Measurements from ENCODE around the gene SOCS3. TPM values are rescaled to one million over a fixed set of nuclear protein-coding genes. Genes with fewer than 3 reads are reported as not detected.

The SOCS3 gene, protein sequence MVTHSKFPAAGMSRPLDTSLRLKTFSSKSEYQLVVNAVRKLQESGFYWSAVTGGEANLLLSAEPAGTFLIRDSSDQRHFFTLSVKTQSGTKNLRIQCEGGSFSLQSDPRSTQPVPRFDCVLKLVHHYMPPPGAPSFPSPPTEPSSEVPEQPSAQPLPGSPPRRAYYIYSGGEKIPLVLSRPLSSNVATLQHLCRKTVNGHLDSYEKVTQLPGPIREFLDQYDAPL
- total RNA-seq, result 100 to 1,000 TPM; 107 to 182 TPM
- polyA plus RNA-seq, result 10 to 100 TPM; 15.5 to 76.1 TPM
- long read RNA-seq, donor 1, transcript SOCS3-201 (2 exons, 2,734 nt), result major isoform, 251 of 791 reads
- long read RNA-seq, donor 1, partial matches to known transcripts, result 0 of 791 reads
- long read RNA-seq, donor 1, other reads (novel, unspliced or antisense), result 540 of 791 reads
- long read RNA-seq, donor 2, transcript SOCS3-201 (2 exons, 2,734 nt), result major isoform, 346 of 427 reads
- long read RNA-seq, donor 2, partial matches to known transcripts, result 0 of 427 reads
- long read RNA-seq, donor 2, other reads (novel, unspliced or antisense), result 81 of 427 reads

GRCh38 chr17:78359997-78360370, at the start of gene SOCS3:
TSS of gene SOCS3 (minus strand) at chr17:78360077. CDS start at chr17:78359095, 982 bp downstream.
- ATAC-seq (ENCODE audit: low FRiP score), result peak; percentile 89
- peaks cover 2 to 5% of the 10 kb centered on the region in 2 donors for H3K4me1 ChIP-seq (ENCODE audit: control insufficient read depth in 1 of 2, insufficient read depth in 2 of 2, low read length in 2 of 2)
- intact Hi-C loops (cut with DNase I), result loop anchor here (1.0 to 5.0 kb wide), 5 partner anchors 37 to 69 kb away; no protein-coding TSS in a partner anchor
- no peaks in the 10 kb centered on the region for H3K36me3 ChIP-seq (ENCODE audit: control insufficient read depth in 1 of 2, insufficient read depth in 2 of 2, low read length in 1 of 2)
- 0% methylated on average over 40 to 59 of the region's 59 CpGs for WGBS, 2 donors
- H3K4me3 ChIP-seq (ENCODE audit: low read length in 2 of 2), result peak within 1 kb of the TSS; percentile 35 to 94
- no peaks in the 10 kb centered on the region for H3K9me3 ChIP-seq (ENCODE audit: control insufficient read depth, low read length)
- peak; percentile 98 to 99 for DNase-seq
- H3K27me3 ChIP-seq (ENCODE audit: control insufficient read depth in 1 of 2, insufficient read depth in 2 of 2, low read length in 1 of 2), result no peaks in the 10 kb centered on the region
- H3K27ac ChIP-seq (ENCODE audit: low read depth in 1 of 2, low read length in 2 of 2), result peak within 1 kb of the TSS; percentile 75 to 83

GRCh38 chr17:78409191-78409928, 49.5 kb upstream of the SOCS3 start:
- Histone ChIP-seq H3K36me3 (ENCODE audit: control insufficient read depth in 1 of 2, insufficient read depth in 2 of 2, low read length in 1 of 2) (no peaks in the 10 kb centered on the region), H3K27ac (ENCODE audit: low read depth in 1 of 2, low read length in 2 of 2) (no peak overlapping the region), H3K27me3 (ENCODE audit: control insufficient read depth in 1 of 2, insufficient read depth in 2 of 2, low read length in 1 of 2) (no peaks in the 10 kb centered on the region), H3K4me3 (ENCODE audit: low read length in 2 of 2) (no peak overlapping the region), H3K4me1 (ENCODE audit: control insufficient read depth in 1 of 2, insufficient read depth in 2 of 2, low read length in 2 of 2) (no peaks in the 10 kb centered on the region), H3K9me3 (ENCODE audit: control insufficient read depth, low read length) (no peaks in the 10 kb centered on the region)
- intact Hi-C loops (cut with DNase I), result no loop called here
- DNase-seq (no peak), ATAC-seq (ENCODE audit: low FRiP score) (no peak)
- 84 to 87% methylated on average over 12 of the region's 12 CpGs for WGBS, 2 donors

DNA sequence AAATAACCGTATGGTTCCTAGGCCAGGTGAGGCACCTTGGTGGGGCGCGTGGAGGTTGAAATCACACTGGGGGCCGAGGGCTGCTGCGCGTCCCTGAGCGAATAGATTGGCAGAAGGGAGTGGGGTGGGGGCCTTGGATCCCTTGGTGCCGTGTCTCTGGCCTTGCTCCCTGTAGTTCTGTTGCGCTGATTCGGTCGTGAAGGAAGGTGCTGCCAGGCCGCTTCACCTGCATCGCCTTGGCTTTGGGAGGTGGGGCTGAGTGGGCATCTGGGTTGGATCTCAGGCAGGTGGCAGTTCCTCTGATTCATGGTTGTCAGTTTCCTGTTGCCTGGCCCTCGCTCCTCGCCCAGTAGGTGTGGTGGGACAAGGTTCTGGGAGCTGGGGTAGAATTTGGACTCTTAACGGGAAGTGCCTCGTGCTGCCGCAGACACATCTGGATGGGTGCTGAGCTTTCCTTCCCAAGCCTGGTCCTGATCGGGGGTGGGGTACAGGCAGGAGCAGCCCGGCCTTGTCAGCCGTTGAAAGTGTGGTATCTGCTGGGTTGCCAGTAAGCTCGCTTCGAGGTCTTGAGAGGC, 48.7 kb upstream of the SOCS3 start:
- no peak for ATAC-seq (ENCODE audit: low FRiP score)
- Histone ChIP-seq H3K9me3 (ENCODE audit: control insufficient read depth, low read length) (no peaks in the 10 kb centered on the region), H3K27ac (ENCODE audit: low read depth in 1 of 2, low read length in 2 of 2) (no peak overlapping the region), H3K4me1 (ENCODE audit: control insufficient read depth in 1 of 2, insufficient read depth in 2 of 2, low read length in 2 of 2) (no peaks in the 10 kb centered on the region), H3K4me3 (ENCODE audit: low read length in 2 of 2) (no peak overlapping the region), H3K36me3 (ENCODE audit: control insufficient read depth in 1 of 2, insufficient read depth in 2 of 2, low read length in 1 of 2) (peaks cover 0 to 3% of the 10 kb centered on the region in 2 donors), H3K27me3 (ENCODE audit: control insufficient read depth in 1 of 2, insufficient read depth in 2 of 2, low read length in 1 of 2) (no peaks in the 10 kb centered on the region)
- DNase-seq, result no peak
- intact Hi-C loops (cut with DNase I), result no loop called here
- 92% methylated on average over 23 of the region's 23 CpGs for WGBS, 2 donors

DNA sequence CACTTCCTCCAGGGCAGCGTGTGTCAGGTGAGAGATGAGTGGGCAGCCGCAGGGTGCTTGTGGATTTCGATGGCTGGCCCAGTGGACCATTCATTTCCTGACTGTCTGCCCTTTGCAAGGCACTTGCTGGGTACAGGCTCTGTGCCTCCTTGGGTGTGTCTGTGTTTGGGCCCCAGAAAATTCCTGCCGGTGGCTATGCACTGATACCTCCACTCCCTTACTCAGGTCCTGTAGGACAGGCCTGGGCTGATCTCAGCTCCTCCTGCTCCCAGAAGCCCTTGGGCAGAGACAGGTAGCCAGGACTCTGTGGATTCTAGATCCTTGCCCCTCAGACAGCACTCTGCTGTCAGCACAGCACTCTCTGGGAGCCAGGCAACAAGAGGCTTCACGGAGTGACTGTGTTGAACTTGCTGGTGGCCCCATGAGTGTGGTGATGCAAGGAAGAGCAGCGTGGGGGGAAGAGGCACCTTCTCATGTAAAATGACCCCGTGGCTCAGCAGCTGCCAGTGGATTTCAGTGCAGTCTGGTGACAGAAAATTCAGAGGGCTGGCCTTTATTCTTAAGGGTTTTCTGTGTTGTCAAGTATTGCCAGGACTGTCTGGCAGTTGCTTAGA, 47.6 kb upstream of the SOCS3 start:
- no peaks in the 10 kb centered on the region for H3K4me1 ChIP-seq (ENCODE audit: control insufficient read depth in 1 of 2, insufficient read depth in 2 of 2, low read length in 2 of 2)
- no peak overlapping the region for H3K4me3 ChIP-seq (ENCODE audit: low read length in 2 of 2)
- no peaks in the 10 kb centered on the region for H3K9me3 ChIP-seq (ENCODE audit: control insufficient read depth, low read length)
- no peak overlapping the region for H3K27ac ChIP-seq (ENCODE audit: low read depth in 1 of 2, low read length in 2 of 2)
- no peak for ATAC-seq (ENCODE audit: low FRiP score)
- H3K27me3 ChIP-seq (ENCODE audit: control insufficient read depth in 1 of 2, insufficient read depth in 2 of 2, low read length in 1 of 2), result no peaks in the 10 kb centered on the region
- intact Hi-C loops (cut with DNase I), result no loop called here
- H3K36me3 ChIP-seq (ENCODE audit: control insufficient read depth in 1 of 2, insufficient read depth in 2 of 2, low read length in 1 of 2), result peaks cover 0 to 3% of the 10 kb centered on the region in 2 donors
- no peak for DNase-seq
- WGBS, 2 donors, result 88 to 89% methylated on average over 7 of the region's 7 CpGs

DNA sequence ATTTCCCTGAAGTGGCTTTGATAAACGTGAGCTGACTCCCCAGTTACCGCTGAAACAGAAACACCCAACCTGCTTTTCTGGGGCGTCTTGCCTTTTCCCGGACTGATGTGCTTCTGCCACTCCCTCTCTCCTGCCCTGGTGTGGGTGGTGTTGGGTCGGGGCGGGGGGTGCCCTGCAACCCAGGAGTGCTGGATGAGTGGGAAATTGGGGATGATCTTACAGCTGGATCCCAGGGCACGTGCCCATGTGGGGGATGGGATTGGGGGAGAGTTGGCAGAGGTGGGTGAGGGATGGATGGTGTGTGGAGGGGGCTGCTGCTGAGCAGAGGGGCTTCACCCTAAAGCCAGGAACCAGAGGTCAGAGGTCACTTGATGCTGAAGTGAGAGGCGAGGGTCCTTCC, 47.0 kb upstream of the SOCS3 start:
- Histone ChIP-seq H3K9me3 (ENCODE audit: control insufficient read depth, low read length) (no peaks in the 10 kb centered on the region), H3K27ac (ENCODE audit: low read depth in 1 of 2, low read length in 2 of 2) (no peak overlapping the region), H3K36me3 (ENCODE audit: control insufficient read depth in 1 of 2, insufficient read depth in 2 of 2, low read length in 1 of 2) (peaks cover 0 to 3% of the 10 kb centered on the region in 2 donors), H3K4me3 (ENCODE audit: low read length in 2 of 2) (no peak overlapping the region), H3K27me3 (ENCODE audit: control insufficient read depth in 1 of 2, insufficient read depth in 2 of 2, low read length in 1 of 2) (no peaks in the 10 kb centered on the region), H3K4me1 (ENCODE audit: control insufficient read depth in 1 of 2, insufficient read depth in 2 of 2, low read length in 2 of 2) (no peaks in the 10 kb centered on the region)
- WGBS, 2 donors, result 88% methylated on average over 8 of the region's 8 CpGs
- DNase-seq (no peak), ATAC-seq (ENCODE audit: low FRiP score) (no peak)
- intact Hi-C loops (cut with DNase I), result no loop called here

GRCh38 chr17:78406396-78406795, 46.5 kb upstream of the SOCS3 start:
- Histone ChIP-seq H3K4me3 (ENCODE audit: low read length in 2 of 2) (no peak overlapping the region), H3K9me3 (ENCODE audit: control insufficient read depth, low read length) (no peaks in the 10 kb centered on the region), H3K27me3 (ENCODE audit: control insufficient read depth in 1 of 2, insufficient read depth in 2 of 2, low read length in 1 of 2) (no peaks in the 10 kb centered on the region), H3K36me3 (ENCODE audit: control insufficient read depth in 1 of 2, insufficient read depth in 2 of 2, low read length in 1 of 2) (peaks cover 0 to 3% of the 10 kb centered on the region in 2 donors), H3K27ac (ENCODE audit: low read depth in 1 of 2, low read length in 2 of 2) (no peak overlapping the region), H3K4me1 (ENCODE audit: control insufficient read depth in 1 of 2, insufficient read depth in 2 of 2, low read length in 2 of 2) (no peaks in the 10 kb centered on the region)
- WGBS, 2 donors, result 91 to 94% methylated on average over 6 of the region's 6 CpGs
- no peak for DNase-seq
- ATAC-seq (ENCODE audit: low FRiP score), result no peak
- intact Hi-C loops (cut with DNase I), result no loop called here

DNA sequence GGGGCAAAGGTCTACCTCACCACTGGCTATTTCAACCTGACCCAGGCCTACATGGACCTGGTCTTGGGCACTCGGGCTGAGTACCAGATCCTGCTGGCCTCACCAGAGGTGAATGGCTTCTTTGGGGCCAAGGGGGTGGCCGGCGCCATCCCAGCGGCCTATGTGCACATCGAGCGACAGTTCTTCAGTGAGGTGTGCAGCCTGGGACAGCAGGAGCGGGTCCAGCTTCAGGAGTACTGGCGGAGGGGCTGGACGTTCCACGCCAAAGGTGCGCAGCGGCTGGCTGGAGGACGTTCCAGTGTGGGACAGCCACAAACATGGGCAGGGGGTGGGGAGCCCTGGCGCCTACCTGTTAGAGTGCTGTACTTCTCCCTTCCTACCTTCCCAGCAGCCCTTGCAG, 43.9 kb upstream of the SOCS3 start:
- Histone ChIP-seq H3K9me3 (ENCODE audit: control insufficient read depth, low read length) (no peaks in the 10 kb centered on the region), H3K27ac (ENCODE audit: low read depth in 1 of 2, low read length in 2 of 2) (no peak overlapping the region), H3K27me3 (ENCODE audit: control insufficient read depth in 1 of 2, insufficient read depth in 2 of 2, low read length in 1 of 2) (no peaks in the 10 kb centered on the region), H3K4me3 (ENCODE audit: low read length in 2 of 2) (no peak overlapping the region), H3K36me3 (ENCODE audit: control insufficient read depth in 1 of 2, insufficient read depth in 2 of 2, low read length in 1 of 2) (peaks cover 0 to 14% of the 10 kb centered on the region in 2 donors), H3K4me1 (ENCODE audit: control insufficient read depth in 1 of 2, insufficient read depth in 2 of 2, low read length in 2 of 2) (no peaks in the 10 kb centered on the region)
- 92 to 96% methylated on average over 13 to 14 of the region's 14 CpGs for WGBS, 2 donors
- DNase-seq (no peak), ATAC-seq (ENCODE audit: low FRiP score) (no peak)
- intact Hi-C loops (cut with DNase I), result no loop called here

- intact Hi-C loops (cut with DNase I), result no loop called here
- Histone ChIP-seq H3K27ac (ENCODE audit: low read depth in 1 of 2, low read length in 2 of 2) (no peak overlapping the region), H3K36me3 (ENCODE audit: control insufficient read depth in 1 of 2, insufficient read depth in 2 of 2, low read length in 1 of 2) (peaks cover 0 to 15% of the 10 kb centered on the region in 2 donors), H3K9me3 (ENCODE audit: control insufficient read depth, low read length) (no peaks in the 10 kb centered on the region), H3K4me1 (ENCODE audit: control insufficient read depth in 1 of 2, insufficient read depth in 2 of 2, low read length in 2 of 2) (peaks cover 0 to under 1% of the 10 kb centered on the region in 2 donors), H3K4me3 (ENCODE audit: low read length in 2 of 2) (no peak overlapping the region), H3K27me3 (ENCODE audit: control insufficient read depth in 1 of 2, insufficient read depth in 2 of 2, low read length in 1 of 2) (no peaks in the 10 kb centered on the region)
- DNase-seq (no peak), ATAC-seq (ENCODE audit: low FRiP score) (no peak)
- 56 to 83% methylated on average over 5 to 8 of the region's 8 CpGs for WGBS, 2 donors
Measured at GRCh38 chr17:78401891-78402290, 42.0 kb upstream of the SOCS3 start.

Data from aorta (tissue), 5 donors.